ENCODE measurements around the gene MACROD2.

The MACROD2 gene

DNA sequence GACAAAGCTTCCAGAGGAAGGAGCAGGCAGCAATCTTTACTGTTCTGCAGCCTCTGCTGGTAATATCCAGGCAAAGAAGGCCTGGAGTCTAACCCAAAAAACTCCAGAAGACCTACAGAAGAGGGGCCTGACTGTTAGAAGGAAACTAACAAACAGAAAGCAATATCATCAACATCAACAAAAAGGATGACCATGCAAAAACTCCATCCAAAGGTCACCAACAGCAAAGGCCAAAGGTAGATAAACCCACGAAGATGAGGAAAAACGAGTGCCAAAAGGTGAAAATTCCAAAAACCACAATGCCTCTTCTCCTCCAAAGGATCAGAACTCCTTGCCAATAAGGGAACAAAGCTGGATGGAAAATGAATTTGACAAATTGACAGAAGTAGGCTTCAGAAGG is 811.9 kb downstream of the MACROD2 start:
- Histone ChIP-seq H3F3A (ENCODE audit: insufficient read depth) (no peaks in the 10 kb centered on the region), H3K4me3 (ENCODE audit: insufficient read depth, low read length, poor library complexity, severe bottlenecking) (no peak overlapping the region), H3K27me3 (ENCODE audit: low read length) (no peaks in the 10 kb centered on the region), H3K9me2 (replicated peaks; ENCODE audit: insufficient read depth, low read length) (no peaks in the 10 kb centered on the region), H3K79me2 (ENCODE audit: insufficient read depth, low read length) (no peaks in the 10 kb centered on the region), H3K4me2 (ENCODE audit: low read depth, low read length, poor library complexity, severe bottlenecking) (no peak overlapping the region), H4K20me1 (ENCODE audit: low read depth, low read length) (no peaks in the 10 kb centered on the region), H3K9ac (ENCODE audit: low read length) (no peak overlapping the region), H3K36me3 (ENCODE audit: low read length) (no peaks in the 10 kb centered on the region), H3K9me3 (ENCODE audit: insufficient read depth, low read length) (no peaks in the 10 kb centered on the region; the same call in 1 of the 2 replicates), H2AFZ (ENCODE audit: low read depth, low read length, severe bottlenecking) (no peak overlapping the region), H3K27ac (ENCODE audit: low read depth, low read length) (no peak overlapping the region)
- TF ChIP-seq EZH2phosphoT487 (conservative IDR thresholded peaks at IDR 0.05; ENCODE audit: low read length) = no peak
- TF ChIP-seq, protein P1, sequence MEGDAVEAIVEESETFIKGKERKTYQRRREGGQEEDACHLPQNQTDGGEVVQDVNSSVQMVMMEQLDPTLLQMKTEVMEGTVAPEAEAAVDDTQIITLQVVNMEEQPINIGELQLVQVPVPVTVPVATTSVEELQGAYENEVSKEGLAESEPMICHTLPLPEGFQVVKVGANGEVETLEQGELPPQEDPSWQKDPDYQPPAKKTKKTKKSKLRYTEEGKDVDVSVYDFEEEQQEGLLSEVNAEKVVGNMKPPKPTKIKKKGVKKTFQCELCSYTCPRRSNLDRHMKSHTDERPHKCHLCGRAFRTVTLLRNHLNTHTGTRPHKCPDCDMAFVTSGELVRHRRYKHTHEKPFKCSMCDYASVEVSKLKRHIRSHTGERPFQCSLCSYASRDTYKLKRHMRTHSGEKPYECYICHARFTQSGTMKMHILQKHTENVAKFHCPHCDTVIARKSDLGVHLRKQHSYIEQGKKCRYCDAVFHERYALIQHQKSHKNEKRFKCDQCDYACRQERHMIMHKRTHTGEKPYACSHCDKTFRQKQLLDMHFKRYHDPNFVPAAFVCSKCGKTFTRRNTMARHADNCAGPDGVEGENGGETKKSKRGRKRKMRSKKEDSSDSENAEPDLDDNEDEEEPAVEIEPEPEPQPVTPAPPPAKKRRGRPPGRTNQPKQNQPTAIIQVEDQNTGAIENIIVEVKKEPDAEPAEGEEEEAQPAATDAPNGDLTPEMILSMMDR (IDR thresholded peaks at IDR 0.05; ENCODE audit: insufficient read depth, low read length, poor library complexity, severe bottlenecking) = no peak

DNA sequence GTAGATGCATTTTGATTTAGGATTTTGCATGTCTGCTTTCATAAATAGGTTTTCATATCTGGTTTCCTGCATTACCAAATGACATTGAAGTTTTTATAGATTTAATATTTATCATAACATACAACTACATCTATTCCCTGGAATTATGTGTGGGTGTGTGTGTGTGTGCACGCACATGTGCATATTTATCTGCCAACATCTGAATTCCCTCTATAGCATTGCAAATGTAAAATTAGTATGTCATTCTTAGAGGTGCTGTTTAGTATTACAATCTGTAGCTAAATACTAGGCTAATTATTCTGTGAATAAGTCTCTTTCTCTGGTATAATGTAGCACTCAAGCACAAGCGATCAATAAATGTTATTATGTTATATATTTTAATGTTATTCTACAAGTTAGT is 820.0 kb downstream of the MACROD2 start:
- H4K20me1 ChIP-seq (ENCODE audit: low read depth, low read length) = no peaks in the 10 kb centered on the region
- H3F3A ChIP-seq (ENCODE audit: insufficient read depth) = no peaks in the 10 kb centered on the region
- no peaks in the 10 kb centered on the region for H3K79me2 ChIP-seq (ENCODE audit: insufficient read depth, low read length)
- H3K4me3 ChIP-seq (ENCODE audit: insufficient read depth, low read length, poor library complexity, severe bottlenecking) = no peak overlapping the region
- no peak overlapping the region for H3K4me2 ChIP-seq (ENCODE audit: low read depth, low read length, poor library complexity, severe bottlenecking)
- H3K9me2 ChIP-seq (replicated peaks; ENCODE audit: insufficient read depth, low read length) = no peaks in the 10 kb centered on the region
- H3K9me3 ChIP-seq (ENCODE audit: insufficient read depth, low read length) = no peaks in the 10 kb centered on the region
- no peak overlapping the region for H3K9ac ChIP-seq (ENCODE audit: low read length)
- no peak overlapping the region for H2AFZ ChIP-seq (ENCODE audit: low read depth, low read length, severe bottlenecking)
- no peak overlapping the region for H3K27ac ChIP-seq (ENCODE audit: low read depth, low read length)
- no peaks in the 10 kb centered on the region for H3K27me3 ChIP-seq (ENCODE audit: low read length)
- TF ChIP-seq, protein P1 (IDR thresholded peaks at IDR 0.05; ENCODE audit: insufficient read depth, low read length, poor library complexity, severe bottlenecking) = no peak
- TF ChIP-seq EZH2phosphoT487 (conservative IDR thresholded peaks at IDR 0.05; ENCODE audit: low read length) = no peak
- H3K36me3 ChIP-seq (ENCODE audit: low read length) = no peaks in the 10 kb centered on the region

DNA sequence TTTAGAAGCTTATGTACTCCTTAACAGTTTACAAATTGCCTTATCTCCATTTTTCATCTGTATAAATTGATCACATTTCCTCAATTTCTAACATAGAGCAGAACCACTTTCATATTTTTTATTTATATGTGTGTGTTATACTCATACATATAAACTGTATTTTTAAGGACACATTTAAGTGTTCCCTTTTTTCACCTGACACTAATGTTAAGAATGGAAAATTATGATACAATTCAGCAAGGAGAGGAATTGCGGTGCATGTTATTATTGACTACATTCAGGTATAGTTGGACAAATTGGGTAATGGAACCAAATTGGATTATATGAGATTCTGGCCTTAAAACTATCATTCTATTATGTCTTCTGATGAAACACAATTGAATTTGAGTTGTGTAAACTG is 821.2 kb downstream of the MACROD2 start:
- no peaks in the 10 kb centered on the region for H3K9me3 ChIP-seq (ENCODE audit: insufficient read depth, low read length)
- H3K79me2 ChIP-seq (ENCODE audit: insufficient read depth, low read length) = no peaks in the 10 kb centered on the region
- H3K4me3 ChIP-seq (ENCODE audit: insufficient read depth, low read length, poor library complexity, severe bottlenecking) = no peak overlapping the region
- H3K36me3 ChIP-seq (ENCODE audit: low read length) = no peaks in the 10 kb centered on the region
- H2AFZ ChIP-seq (ENCODE audit: low read depth, low read length, severe bottlenecking) = no peak overlapping the region
- TF ChIP-seq EZH2phosphoT487 (conservative IDR thresholded peaks at IDR 0.05; ENCODE audit: low read length) = no peak
- H3K4me2 ChIP-seq (ENCODE audit: low read depth, low read length, poor library complexity, severe bottlenecking) = no peak overlapping the region
- H3F3A ChIP-seq (ENCODE audit: insufficient read depth) = no peaks in the 10 kb centered on the region
- H3K9ac ChIP-seq (ENCODE audit: low read length) = no peak overlapping the region
- H3K27me3 ChIP-seq (ENCODE audit: low read length) = no peaks in the 10 kb centered on the region
- no peaks in the 10 kb centered on the region for H4K20me1 ChIP-seq (ENCODE audit: low read depth, low read length)
- no peaks in the 10 kb centered on the region for H3K9me2 ChIP-seq (replicated peaks; ENCODE audit: insufficient read depth, low read length)
- H3K27ac ChIP-seq (ENCODE audit: low read depth, low read length) = no peak overlapping the region

DNA sequence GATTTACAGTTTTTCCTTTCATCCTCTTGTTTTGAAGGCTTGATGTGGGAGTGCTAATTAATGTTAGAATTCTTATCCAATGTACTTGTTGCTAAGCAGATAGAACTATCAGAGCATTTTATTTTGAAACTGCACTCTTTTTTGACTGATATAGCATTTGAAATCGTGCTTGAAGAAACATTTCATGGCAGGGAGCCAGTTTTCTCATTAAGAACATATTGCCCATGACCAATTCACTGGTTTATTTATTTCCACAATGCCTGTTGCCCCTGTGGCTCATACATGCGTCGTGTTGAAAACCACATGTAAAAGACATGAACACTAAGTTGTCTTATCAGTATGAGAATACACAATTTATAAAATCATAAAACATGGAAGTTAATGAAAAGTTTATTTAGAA is 821.8 kb downstream of the MACROD2 start:
- no peak overlapping the region for H3K4me3 ChIP-seq (ENCODE audit: insufficient read depth, low read length, poor library complexity, severe bottlenecking)
- no peak for TF ChIP-seq EZH2phosphoT487 (conservative IDR thresholded peaks at IDR 0.05; ENCODE audit: low read length)
- no peaks in the 10 kb centered on the region for H4K20me1 ChIP-seq (ENCODE audit: low read depth, low read length)
- H3K79me2 ChIP-seq (ENCODE audit: insufficient read depth, low read length) = no peaks in the 10 kb centered on the region
- H3K27ac ChIP-seq (ENCODE audit: low read depth, low read length) = no peak overlapping the region
- H2AFZ ChIP-seq (ENCODE audit: low read depth, low read length, severe bottlenecking) = no peak overlapping the region
- H3K4me2 ChIP-seq (ENCODE audit: low read depth, low read length, poor library complexity, severe bottlenecking) = no peak overlapping the region
- H3K36me3 ChIP-seq (ENCODE audit: low read length) = no peaks in the 10 kb centered on the region
- no peaks in the 10 kb centered on the region for H3K27me3 ChIP-seq (ENCODE audit: low read length)
- H3K9me2 ChIP-seq (replicated peaks; ENCODE audit: insufficient read depth, low read length) = no peaks in the 10 kb centered on the region
- H3F3A ChIP-seq (ENCODE audit: insufficient read depth) = no peaks in the 10 kb centered on the region
- H3K9me3 ChIP-seq (ENCODE audit: insufficient read depth, low read length) = no peaks in the 10 kb centered on the region
- H3K9ac ChIP-seq (ENCODE audit: low read length) = no peak overlapping the region
